ENCODE results near the gene CHRM1.

CHRM1 gene

GRCh38 chr11:62921201-62921572, at the start of gene CHRM1:
Gene CHRM1, minus strand, starts transcription at chr11:62921363. Its CDS starts 10,263 bp downstream, at chr11:62911100.
- Mint-ChIP-seq H3K4me3 (peak within 1 kb of the TSS in 1 of 3 experiments; percentile 65), H3K36me3 (ENCODE audit: low read depth) (no peaks in the 10 kb centered on the region), H3K27me3 (ENCODE audit: low read depth) (peaks cover 68% of the 10 kb centered on the region), H3K27ac (no peak within 1 kb of the TSS), H3K9me3 (no peaks in the 10 kb centered on the region), H3K4me1 (peaks cover 32% of the 10 kb centered on the region)
- no peak for TF ChIP-seq CTCF (IDR thresholded peaks at IDR 0.05; ENCODE audit: unreplicated experiment in 3 of 3)

GRCh38 chr11:62965574-62965973, 44.4 kb upstream of the CHRM1 start:
- H3K27me3 Mint-ChIP-seq (ENCODE audit: low read depth), result peaks cover 28% of the 10 kb centered on the region
- TF ChIP-seq CTCF (IDR thresholded peaks at IDR 0.05; ENCODE audit: unreplicated experiment in 3 of 3), result no peak
- H3K4me3 Mint-ChIP-seq, result no peak overlapping the region
- H3K4me1 Mint-ChIP-seq, result peaks cover 19% of the 10 kb centered on the region
- peaks cover 18% of the 10 kb centered on the region for H3K9me3 Mint-ChIP-seq
- no peaks in the 10 kb centered on the region for H3K36me3 Mint-ChIP-seq (ENCODE audit: low read depth)
- no peak overlapping the region for H3K27ac Mint-ChIP-seq

GRCh38 chr11:62962391-62962790, 41.2 kb upstream of the CHRM1 start:
- peaks cover 35% of the 10 kb centered on the region for H3K4me1 Mint-ChIP-seq
- TF ChIP-seq CTCF (IDR thresholded peaks at IDR 0.05; ENCODE audit: unreplicated experiment in 3 of 3), result no peak
- H3K4me3 Mint-ChIP-seq, result no peak overlapping the region
- H3K27me3 Mint-ChIP-seq (ENCODE audit: low read depth), result peaks cover 25% of the 10 kb centered on the region
- peaks cover 16% of the 10 kb centered on the region for H3K9me3 Mint-ChIP-seq
- H3K27ac Mint-ChIP-seq, result no peak overlapping the region
- no peaks in the 10 kb centered on the region for H3K36me3 Mint-ChIP-seq (ENCODE audit: low read depth)

GRCh38 chr11:62961017-62961570, 39.9 kb upstream of the CHRM1 start:
- Mint-ChIP-seq H3K9me3 (peaks cover 7% of the 10 kb centered on the region), H3K4me3 (peak overlapping the region in 1 of 3 experiments; percentile 30), H3K4me1 (peaks cover 35% of the 10 kb centered on the region), H3K36me3 (ENCODE audit: low read depth) (no peaks in the 10 kb centered on the region), H3K27ac (peak overlapping the region in 2 of 3 experiments; percentile 59 to 76), H3K27me3 (ENCODE audit: low read depth) (peaks cover 20% of the 10 kb centered on the region)
- no peak for TF ChIP-seq CTCF (IDR thresholded peaks at IDR 0.05; ENCODE audit: unreplicated experiment in 3 of 3)

- Mint-ChIP-seq H3K4me1 (peaks cover 30% of the 10 kb centered on the region), H3K9me3 (no peaks in the 10 kb centered on the region), H3K36me3 (ENCODE audit: low read depth) (no peaks in the 10 kb centered on the region), H3K27me3 (ENCODE audit: low read depth) (peaks cover 12% of the 10 kb centered on the region), H3K4me3 (no peak overlapping the region), H3K27ac (peak overlapping the region; percentile 91 to 96 (median 95))
- TF ChIP-seq CTCF (IDR thresholded peaks at IDR 0.05; ENCODE audit: unreplicated experiment in 3 of 3), result no peak
These were observed 38.3 kb upstream of the CHRM1 start for GRCh38 chr11:62959422-62959980.
